H1 (cell line): ENCODE measurements around the gene IGBP1. TPM values are rescaled to one million over a fixed set of nuclear protein-coding genes. Genes with fewer than 3 reads are reported as not detected.

Experiments
- EZH2 ChIP-seq: fragments of 200-600 bp; sonication (generic); IDR thresholded peaks from 2 replicates; pipeline ENCODE4 v1.7.1; 2012; ENCODE audit warnings: low read depth, mild to moderate bottlenecking, moderate library complexity, low read length, inconsistent platforms; ENCODE audit not compliant: severe bottlenecking
- JUND ChIP-seq: IDR thresholded peaks from 2 replicates; pipeline ENCODE4 v1.6.1; 2011; ENCODE audit warnings: mild to moderate bottlenecking, improper control_type of control experiment, low read length
- polyA plus RNA-seq, 7 experiments: library from polyadenylated mRNA; depleted of rRNA in 3 of 7; stranded (reverse) in 5 of 7; unstranded in 2 of 7; fragments of >200 nt in 5 of 7; fragments of 200-250 nt in 2 of 7; gene quantifications; 1 replicate in 5 of 7; 2 replicates in 1 of 7; 4 replicates in 1 of 7; pipeline versions ENCODE4 v1.2.1 to v1.2.3, GENCODE V29; 2011 to 2013; ENCODE audit warnings: missing spikeins in 2 of 7, mixed read lengths in 2 of 7
- total RNA-seq: library from RNA; stranded (reverse); fragmentation: NEBNext Ultra II Directional; extraction: Animal tissue kit (Norgen Biotek cat#: 25700); gene quantifications from 2 replicates; pipeline ENCODE4 v1.2.1, GENCODE V29; 2021
- TF ChIP-seq, protein P1 (sequence below): IDR thresholded peaks from 2 replicates; pipeline ENCODE4 v1.6.1; 2011; ENCODE audit warnings: low read length, improper control_type of control experiment

Gene IGBP1
- total and polyA plus RNA-seq, 2 of the 8 experiments (the other 6 are each of a cell fraction or from before 2014, with no cell fraction given), result 41.3 to 45.4 TPM

DNA sequence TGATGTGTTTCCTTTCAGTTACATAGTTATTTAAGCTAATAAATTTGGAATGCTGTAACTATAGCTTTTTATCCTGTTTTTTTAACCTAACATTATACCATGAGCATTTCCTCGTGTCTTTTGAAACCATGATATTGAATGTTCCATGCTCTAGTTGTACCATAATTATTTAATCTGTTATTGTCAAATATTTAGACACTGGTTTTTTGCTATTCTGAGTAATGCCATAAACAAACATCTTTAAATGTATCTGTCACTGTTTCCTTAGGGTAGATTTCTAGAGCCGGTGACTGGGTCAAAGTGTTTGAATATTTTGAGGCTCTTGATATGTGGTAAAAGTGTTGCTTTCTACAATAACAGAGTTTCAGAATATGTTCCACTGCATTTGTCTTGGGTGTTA is 5.4 kb downstream of the IGBP1 start (continued):
- TF ChIP-seq, protein P1, sequence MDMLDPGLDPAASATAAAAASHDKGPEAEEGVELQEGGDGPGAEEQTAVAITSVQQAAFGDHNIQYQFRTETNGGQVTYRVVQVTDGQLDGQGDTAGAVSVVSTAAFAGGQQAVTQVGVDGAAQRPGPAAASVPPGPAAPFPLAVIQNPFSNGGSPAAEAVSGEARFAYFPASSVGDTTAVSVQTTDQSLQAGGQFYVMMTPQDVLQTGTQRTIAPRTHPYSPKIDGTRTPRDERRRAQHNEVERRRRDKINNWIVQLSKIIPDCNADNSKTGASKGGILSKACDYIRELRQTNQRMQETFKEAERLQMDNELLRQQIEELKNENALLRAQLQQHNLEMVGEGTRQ, result no peak
- TF ChIP-seq EZH2 (no peak), JUND (no peak)
